ENCODE data around the gene PLPP2. TPM values are rescaled to one million over a fixed set of nuclear protein-coding genes. Genes with fewer than 3 reads are reported as not detected.

The PLPP2 gene
- total and polyA plus RNA-seq, 2 experiments from 2014 or later, result 0.21 TPM; not detected in 1

GRCh38 chr19:335486-336066, 44.4 kb upstream of the PLPP2 start:
- Histone ChIP-seq H3K36me3 (no peaks in the 10 kb centered on the region), H3K4me3 (no peak overlapping the region), H3K27ac (no peak overlapping the region), H3K9me3 (ENCODE audit: low read depth) (no peaks in the 10 kb centered on the region), H3K4me1 (ENCODE audit: low read depth) (no peaks in the 10 kb centered on the region), H3K27me3 (no peaks in the 10 kb centered on the region)
- no peak for DNase-seq (ENCODE audit: low read depth in 1 of 2, low spot score in 1 of 2)
- no peak for TF ChIP-seq CTCF (IDR thresholded peaks at IDR 0.05; ENCODE audit: low read depth, low read length)

GRCh38 chr19:335072-335471, 43.9 kb upstream of the PLPP2 start:
- no peaks in the 10 kb centered on the region for H3K9me3 ChIP-seq (ENCODE audit: low read depth)
- TF ChIP-seq CTCF (IDR thresholded peaks at IDR 0.05; ENCODE audit: low read depth, low read length), result no peak
- no peak overlapping the region for H3K4me3 ChIP-seq
- H3K36me3 ChIP-seq, result peaks cover under 1% of the 10 kb centered on the region
- H3K27me3 ChIP-seq, result no peaks in the 10 kb centered on the region
- no peak overlapping the region for H3K27ac ChIP-seq
- no peak for DNase-seq (ENCODE audit: low read depth in 1 of 2, low spot score in 1 of 2)
- no peaks in the 10 kb centered on the region for H3K4me1 ChIP-seq (ENCODE audit: low read depth)

- no peak overlapping the region for H3K27ac ChIP-seq
- no peak for DNase-seq (ENCODE audit: low read depth in 1 of 2, low spot score in 1 of 2)
- TF ChIP-seq CTCF (IDR thresholded peaks at IDR 0.05; ENCODE audit: low read depth, low read length), result no peak
- no peaks in the 10 kb centered on the region for H3K9me3 ChIP-seq (ENCODE audit: low read depth)
- no peaks in the 10 kb centered on the region for H3K27me3 ChIP-seq
- no peaks in the 10 kb centered on the region for H3K4me1 ChIP-seq (ENCODE audit: low read depth)
- no peak overlapping the region for H3K4me3 ChIP-seq
- peaks cover 2% of the 10 kb centered on the region for H3K36me3 ChIP-seq
Observed at GRCh38 chr19:334296-335071, 43.3 kb upstream of the PLPP2 start.

GRCh38 chr19:330503-330902, 39.3 kb upstream of the PLPP2 start:
- DNase-seq (ENCODE audit: low read depth in 1 of 2, low spot score in 1 of 2), result no peak
- peaks cover 22% of the 10 kb centered on the region for H3K36me3 ChIP-seq
- no peak overlapping the region for H3K4me3 ChIP-seq
- H3K27ac ChIP-seq, result no peak overlapping the region
- no peaks in the 10 kb centered on the region for H3K4me1 ChIP-seq (ENCODE audit: low read depth)
- no peaks in the 10 kb centered on the region for H3K9me3 ChIP-seq (ENCODE audit: low read depth)
- no peak for TF ChIP-seq CTCF (IDR thresholded peaks at IDR 0.05; ENCODE audit: low read depth, low read length)
- H3K27me3 ChIP-seq, result no peaks in the 10 kb centered on the region

- no peaks in the 10 kb centered on the region for H3K27me3 ChIP-seq
- no peak overlapping the region for H3K27ac ChIP-seq
- peaks cover 28% of the 10 kb centered on the region for H3K36me3 ChIP-seq
- H3K4me1 ChIP-seq (ENCODE audit: low read depth), result no peaks in the 10 kb centered on the region
- H3K4me3 ChIP-seq, result no peak overlapping the region
- H3K9me3 ChIP-seq (ENCODE audit: low read depth), result no peaks in the 10 kb centered on the region
- TF ChIP-seq CTCF (IDR thresholded peaks at IDR 0.05; ENCODE audit: low read depth, low read length), result no peak
- no peak for DNase-seq (ENCODE audit: low read depth in 1 of 2, low spot score in 1 of 2)
Observed at GRCh38 chr19:329876-330275, 38.7 kb upstream of the PLPP2 start.

All from cardiac muscle cell (in vitro differentiated cells and primary cell).